ENCODE results near the gene NDUFB3.

DNA sequence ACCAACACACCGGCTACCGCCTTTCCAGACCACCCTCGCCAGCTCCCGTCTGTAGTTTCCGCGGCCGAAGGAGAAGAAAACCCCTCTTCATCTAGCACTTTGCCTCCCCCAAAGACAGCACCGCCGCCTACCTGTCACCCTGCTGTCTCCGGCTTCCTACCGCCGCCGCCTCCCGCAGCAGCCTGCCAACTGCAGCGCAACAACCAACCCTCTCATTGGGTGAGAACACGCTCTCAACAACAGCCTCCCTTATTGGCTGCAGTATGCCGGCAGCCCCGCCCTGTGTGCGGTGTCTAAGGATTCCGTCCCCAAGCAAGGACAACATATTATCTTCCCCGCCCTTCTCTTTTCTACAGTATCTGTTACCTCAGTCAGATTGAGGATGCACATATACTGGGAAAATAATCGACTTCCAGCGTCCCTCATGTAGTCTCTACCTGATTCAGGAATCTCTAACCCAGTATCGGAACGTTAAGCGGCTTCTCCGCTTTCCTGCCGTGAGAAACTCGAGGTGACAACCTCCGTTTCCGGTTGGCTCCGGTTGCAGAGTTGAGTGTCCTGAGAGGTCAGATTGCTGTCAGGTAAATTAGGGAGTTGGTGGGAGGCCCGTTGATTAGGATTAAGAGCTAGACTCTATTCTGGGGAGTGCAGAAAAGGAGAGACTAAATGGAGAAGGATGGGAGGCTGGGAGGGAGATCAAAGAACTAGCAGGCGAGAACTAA lies at the start of gene NDUFB3, which contains the start of gene HYCC2:
- TF ChIP-seq, protein P1, sequence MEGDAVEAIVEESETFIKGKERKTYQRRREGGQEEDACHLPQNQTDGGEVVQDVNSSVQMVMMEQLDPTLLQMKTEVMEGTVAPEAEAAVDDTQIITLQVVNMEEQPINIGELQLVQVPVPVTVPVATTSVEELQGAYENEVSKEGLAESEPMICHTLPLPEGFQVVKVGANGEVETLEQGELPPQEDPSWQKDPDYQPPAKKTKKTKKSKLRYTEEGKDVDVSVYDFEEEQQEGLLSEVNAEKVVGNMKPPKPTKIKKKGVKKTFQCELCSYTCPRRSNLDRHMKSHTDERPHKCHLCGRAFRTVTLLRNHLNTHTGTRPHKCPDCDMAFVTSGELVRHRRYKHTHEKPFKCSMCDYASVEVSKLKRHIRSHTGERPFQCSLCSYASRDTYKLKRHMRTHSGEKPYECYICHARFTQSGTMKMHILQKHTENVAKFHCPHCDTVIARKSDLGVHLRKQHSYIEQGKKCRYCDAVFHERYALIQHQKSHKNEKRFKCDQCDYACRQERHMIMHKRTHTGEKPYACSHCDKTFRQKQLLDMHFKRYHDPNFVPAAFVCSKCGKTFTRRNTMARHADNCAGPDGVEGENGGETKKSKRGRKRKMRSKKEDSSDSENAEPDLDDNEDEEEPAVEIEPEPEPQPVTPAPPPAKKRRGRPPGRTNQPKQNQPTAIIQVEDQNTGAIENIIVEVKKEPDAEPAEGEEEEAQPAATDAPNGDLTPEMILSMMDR (optimal IDR thresholded peaks at IDR 0.05 in 1 of 3, IDR thresholded peaks at IDR 0.05 in 1 of 3, conservative IDR thresholded peaks at IDR 0.05 in 1 of 3; ENCODE audit: extremely low read depth in 1 of 3, insufficient read depth in 2 of 3, low read length in 3 of 3) = peak; percentile 35 to 50 (median 48)
- TF ChIP-seq EZH2 (IDR thresholded peaks at IDR 0.05; ENCODE audit: low read length) = no peak
